ENCODE data around the gene PCSK1. TPM values are rescaled to one million over a fixed set of nuclear protein-coding genes. Genes with fewer than 3 reads are reported as not detected.

Gene PCSK1
- total RNA-seq, 1 donor from 2014 or later: 0.41 TPM

GRCh38 chr5:96412868-96413449 lies 20.1 kb downstream of the PCSK1 start:
- Mint-ChIP-seq H3K4me1 (ENCODE audit: unreplicated experiment) (peaks cover 4% of the 10 kb centered on the region), H3K27me3 (ENCODE audit: unreplicated experiment) (no peaks in the 10 kb centered on the region), H3K9me3 (ENCODE audit: unreplicated experiment) (no peaks in the 10 kb centered on the region), H3K27ac (ENCODE audit: unreplicated experiment) (no peak overlapping the region), H3K36me3 (ENCODE audit: low read depth, unreplicated experiment) (no peaks in the 10 kb centered on the region), H3K4me3 (ENCODE audit: unreplicated experiment) (no peak overlapping the region)
- no peak for TF ChIP-seq CTCF (IDR thresholded peaks at IDR 0.05; ENCODE audit: unreplicated experiment)
- no peak for DNase-seq (ENCODE audit: low spot score)

- no peak overlapping the region for H3K27ac Mint-ChIP-seq (ENCODE audit: unreplicated experiment)
- no peaks in the 10 kb centered on the region for H3K9me3 Mint-ChIP-seq (ENCODE audit: unreplicated experiment)
- no peak for TF ChIP-seq CTCF (IDR thresholded peaks at IDR 0.05; ENCODE audit: unreplicated experiment)
- no peak for DNase-seq (ENCODE audit: low spot score)
- no peaks in the 10 kb centered on the region for H3K36me3 Mint-ChIP-seq (ENCODE audit: low read depth, unreplicated experiment)
- no peak overlapping the region for H3K4me3 Mint-ChIP-seq (ENCODE audit: unreplicated experiment)
- peaks cover 4% of the 10 kb centered on the region for H3K4me1 Mint-ChIP-seq (ENCODE audit: unreplicated experiment)
- H3K27me3 Mint-ChIP-seq (ENCODE audit: unreplicated experiment): no peaks in the 10 kb centered on the region
These were observed 23.0 kb downstream of the PCSK1 start for GRCh38 chr5:96410013-96410412.

GRCh38 chr5:96408841-96409538 lies 24.1 kb downstream of the PCSK1 start:
- TF ChIP-seq CTCF (IDR thresholded peaks at IDR 0.05; ENCODE audit: unreplicated experiment): no peak
- H3K27ac Mint-ChIP-seq (ENCODE audit: unreplicated experiment): no peak overlapping the region
- H3K9me3 Mint-ChIP-seq (ENCODE audit: unreplicated experiment): no peaks in the 10 kb centered on the region
- H3K27me3 Mint-ChIP-seq (ENCODE audit: unreplicated experiment): no peaks in the 10 kb centered on the region
- no peak for DNase-seq (ENCODE audit: low spot score)
- H3K36me3 Mint-ChIP-seq (ENCODE audit: low read depth, unreplicated experiment): no peaks in the 10 kb centered on the region
- H3K4me3 Mint-ChIP-seq (ENCODE audit: unreplicated experiment): no peak overlapping the region
- peaks cover 4% of the 10 kb centered on the region for H3K4me1 Mint-ChIP-seq (ENCODE audit: unreplicated experiment)

- Mint-ChIP-seq H3K27ac (ENCODE audit: unreplicated experiment) (no peak overlapping the region), H3K36me3 (ENCODE audit: low read depth, unreplicated experiment) (no peaks in the 10 kb centered on the region), H3K4me1 (ENCODE audit: unreplicated experiment) (peaks cover 4% of the 10 kb centered on the region), H3K4me3 (ENCODE audit: unreplicated experiment) (no peak overlapping the region), H3K9me3 (ENCODE audit: unreplicated experiment) (no peaks in the 10 kb centered on the region), H3K27me3 (ENCODE audit: unreplicated experiment) (no peaks in the 10 kb centered on the region)
- TF ChIP-seq CTCF (IDR thresholded peaks at IDR 0.05; ENCODE audit: unreplicated experiment): no peak
- no peak for DNase-seq (ENCODE audit: low spot score)
These were observed 24.8 kb downstream of the PCSK1 start for GRCh38 chr5:96408210-96408777.

GRCh38 chr5:96407436-96407835 lies 25.6 kb downstream of the PCSK1 start:
- H3K9me3 Mint-ChIP-seq (ENCODE audit: unreplicated experiment): no peaks in the 10 kb centered on the region
- no peak overlapping the region for H3K27ac Mint-ChIP-seq (ENCODE audit: unreplicated experiment)
- H3K27me3 Mint-ChIP-seq (ENCODE audit: unreplicated experiment): no peaks in the 10 kb centered on the region
- no peaks in the 10 kb centered on the region for H3K36me3 Mint-ChIP-seq (ENCODE audit: low read depth, unreplicated experiment)
- no peaks in the 10 kb centered on the region for H3K4me1 Mint-ChIP-seq (ENCODE audit: unreplicated experiment)
- no peak for TF ChIP-seq CTCF (IDR thresholded peaks at IDR 0.05; ENCODE audit: unreplicated experiment)
- no peak for DNase-seq (ENCODE audit: low spot score)
- H3K4me3 Mint-ChIP-seq (ENCODE audit: unreplicated experiment): no peak overlapping the region

All from endothelial cell (in vitro differentiated cells).